Esophagus squamous epithelium (tissue), 5 donors: Measurements from ENCODE around the gene C20orf96. TPM values are rescaled to one million over a fixed set of nuclear protein-coding genes. Genes with fewer than 3 reads are reported as not detected.

Experiments used
- DNase-seq: peaks from one replicate; lab custom pipeline; 2025; lab: John Stamatoyannopoulos, UW
- H3K27ac ChIP-seq, 4 donors: fragments of 200-600 bp; sonication (generic); one replicate each; pipeline ENCODE4 v1.5.1; 2016 to 2019; ENCODE audit warnings: mild to moderate bottlenecking in 1 of 4
- H3K27me3 ChIP-seq, 4 donors: fragments of 200-600 bp; sonication (generic); 1 replicate in 3 of 4; 2 replicates in 1 of 4; pipeline versions ENCODE4 v1.5.1 to v1.6.0; 2017 to 2021; ENCODE audit warnings: antibody characterized with exemption in 1 of 4
- H3K36me3 ChIP-seq, 3 donors: fragments of 200-600 bp; sonication (generic); one replicate each; pipeline ENCODE4 v1.5.1; 2016 to 2019
- H3K4me1 ChIP-seq, 3 donors: fragments of 200-600 bp; sonication (generic); one replicate each; pipeline ENCODE4 v1.5.1; 2017 to 2019
- H3K4me3 ChIP-seq, 4 donors: fragments of 200-600 bp; sonication (generic); 1 replicate in 3 of 4; 2 replicates in 1 of 4; pipeline ENCODE4 v1.5.1; 2016 to 2019; ENCODE audit warnings: mild to moderate bottlenecking in 2 of 4, moderate library complexity in 1 of 4
- H3K9me3 ChIP-seq, 3 donors: fragments of 200-600 bp; sonication (generic); one replicate each; pipeline ENCODE4 v1.5.1; 2016 to 2019
- POLR2A ChIP-seq, 4 donors: fragments of 450-650 bp; IDR thresholded peaks; one replicate each; pipeline ENCODE4 v1.6.1; 2017; ENCODE audit warnings: antibody characterized with exemption in 4 of 4, mild to moderate bottlenecking in 4 of 4, moderate library complexity in 3 of 4
- WGBS, 2 donors: methylation state at CpG; one replicate each; pipeline ENCODE4 v1.1.5; 2018; 5-methylcytosine and 5-hydroxymethylcytosine counted together
- intact Hi-C: fragments of 100-400 bp; cut with DNase I; formaldehyde crosslinking; loops from one replicate; pipeline ENCODE4 v1.15.0; 2022
- total RNA-seq, 4 donors: library from RNA; depleted of rRNA; stranded (reverse); fragments of >200 nt; gene quantifications; one replicate each; pipeline ENCODE4 v1.1.0, GENCODE V29; 2016
- TF ChIP-seq, protein P1 (sequence below), 6 experiments: fragments of 450-650 bp in 4 of 6; fragments of 200-600 bp in 2 of 6; sonication (generic) in 2 of 6; IDR thresholded peaks; one replicate each; pipeline ENCODE4 v1.5.1; 2016 to 2019; ENCODE audit warnings: antibody characterized with exemption in 6 of 6, mild to moderate bottlenecking in 4 of 6, moderate library complexity in 4 of 6
- donor health status: DM: yes; HTN: yes; CAD: no.

Gene C20orf96
- total RNA-seq, 4 donors from 2014 or later = 0.19 to 1.1 (median 0.89) TPM

GRCh38 chr20:275791-276190 is 14.8 kb downstream of the C20orf96 start:
- H3K27me3 ChIP-seq = no peaks in the 10 kb centered on the region
- no peak for DNase-seq
- H3K9me3 ChIP-seq = no peaks in the 10 kb centered on the region
- H3K4me1 ChIP-seq = no peaks in the 10 kb centered on the region
- TF ChIP-seq, protein P1, sequence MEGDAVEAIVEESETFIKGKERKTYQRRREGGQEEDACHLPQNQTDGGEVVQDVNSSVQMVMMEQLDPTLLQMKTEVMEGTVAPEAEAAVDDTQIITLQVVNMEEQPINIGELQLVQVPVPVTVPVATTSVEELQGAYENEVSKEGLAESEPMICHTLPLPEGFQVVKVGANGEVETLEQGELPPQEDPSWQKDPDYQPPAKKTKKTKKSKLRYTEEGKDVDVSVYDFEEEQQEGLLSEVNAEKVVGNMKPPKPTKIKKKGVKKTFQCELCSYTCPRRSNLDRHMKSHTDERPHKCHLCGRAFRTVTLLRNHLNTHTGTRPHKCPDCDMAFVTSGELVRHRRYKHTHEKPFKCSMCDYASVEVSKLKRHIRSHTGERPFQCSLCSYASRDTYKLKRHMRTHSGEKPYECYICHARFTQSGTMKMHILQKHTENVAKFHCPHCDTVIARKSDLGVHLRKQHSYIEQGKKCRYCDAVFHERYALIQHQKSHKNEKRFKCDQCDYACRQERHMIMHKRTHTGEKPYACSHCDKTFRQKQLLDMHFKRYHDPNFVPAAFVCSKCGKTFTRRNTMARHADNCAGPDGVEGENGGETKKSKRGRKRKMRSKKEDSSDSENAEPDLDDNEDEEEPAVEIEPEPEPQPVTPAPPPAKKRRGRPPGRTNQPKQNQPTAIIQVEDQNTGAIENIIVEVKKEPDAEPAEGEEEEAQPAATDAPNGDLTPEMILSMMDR (IDR thresholded peaks at IDR 0.05) = no peak
- TF ChIP-seq POLR2A (IDR thresholded peaks at IDR 0.05) = no peak
- intact Hi-C loops = no loop called here
- H3K4me3 ChIP-seq = no peak overlapping the region
- H3K27ac ChIP-seq = no peak overlapping the region
- H3K36me3 ChIP-seq = peaks cover 0 to 41% (median 0%) of the 10 kb centered on the region in 3 donors
- WGBS, 2 donors = 85 to 88% methylated on average over 6 to 7 of the region's 7 CpGs

DNA sequence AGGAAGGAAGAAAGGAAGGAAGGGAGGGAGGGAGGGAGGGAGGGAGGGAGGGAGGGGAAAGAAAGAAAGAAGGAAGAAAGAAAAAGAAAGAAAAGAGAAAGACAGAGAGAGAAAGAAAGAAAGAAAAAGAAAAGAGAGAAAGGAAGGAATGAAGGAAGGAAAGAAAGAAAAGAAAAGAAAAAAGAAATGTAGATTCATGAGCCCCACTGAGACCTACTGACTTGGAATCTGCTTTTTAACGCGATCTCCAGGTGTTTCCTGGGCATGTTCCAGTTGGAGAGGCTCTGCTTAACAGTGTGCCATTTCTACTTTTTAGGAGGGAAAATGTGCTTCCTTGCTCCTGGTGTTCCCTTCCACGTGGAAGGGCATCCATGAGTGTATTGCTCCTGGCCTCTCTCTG is 16.7 kb downstream of the C20orf96 start:
- 66 to 67% methylated on average over 3 of the region's 3 CpGs for WGBS, 2 donors
- no peak for TF ChIP-seq POLR2A (IDR thresholded peaks at IDR 0.05)
- TF ChIP-seq, protein P1 (IDR thresholded peaks at IDR 0.05) = no peak
- Histone ChIP-seq H3K27ac (no peak overlapping the region), H3K36me3 (peaks cover 0 to 35% (median 0%) of the 10 kb centered on the region in 3 donors), H3K27me3 (no peaks in the 10 kb centered on the region), H3K4me1 (no peaks in the 10 kb centered on the region), H3K4me3 (no peak overlapping the region), H3K9me3 (no peaks in the 10 kb centered on the region)
- no peak for DNase-seq
- intact Hi-C loops = no loop called here

DNA sequence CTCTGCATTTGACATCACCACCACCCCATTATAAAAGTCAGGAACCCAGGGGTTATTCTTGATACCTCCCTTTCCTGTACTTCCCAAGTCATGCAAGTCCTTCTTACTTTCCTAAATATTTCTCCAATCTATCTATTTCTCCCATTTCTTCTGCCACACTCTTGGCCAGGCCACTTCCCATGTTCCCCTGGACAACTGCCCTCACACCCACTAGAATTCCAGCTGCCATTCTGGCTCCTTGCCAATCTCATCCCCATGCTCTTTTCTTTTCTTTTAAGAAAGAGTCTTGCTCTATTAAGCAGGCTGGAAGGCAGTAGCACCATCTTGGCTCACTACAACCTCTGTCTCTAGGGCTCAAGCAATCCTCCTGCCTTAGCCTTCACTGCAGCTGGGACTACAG is 17.8 kb downstream of the C20orf96 start:
- H3K9me3 ChIP-seq = no peaks in the 10 kb centered on the region
- no peak overlapping the region for H3K4me3 ChIP-seq
- intact Hi-C loops = no loop called here
- H3K27me3 ChIP-seq = no peaks in the 10 kb centered on the region
- H3K4me1 ChIP-seq = no peaks in the 10 kb centered on the region
- DNase-seq = no peak
- TF ChIP-seq POLR2A (IDR thresholded peaks at IDR 0.05) = no peak
- TF ChIP-seq, protein P1 (IDR thresholded peaks at IDR 0.05) = no peak
- H3K27ac ChIP-seq = no peak overlapping the region
- H3K36me3 ChIP-seq = peaks cover 0 to 25% (median 0%) of the 10 kb centered on the region in 3 donors

GRCh38 chr20:271528-271927 is 19.0 kb downstream of the C20orf96 start:
- no peak for DNase-seq
- peaks cover 0 to 3% (median 0%) of the 10 kb centered on the region in 4 donors for H3K27me3 ChIP-seq
- H3K27ac ChIP-seq = no peak overlapping the region
- intact Hi-C loops = no loop called here
- H3K4me1 ChIP-seq = peaks cover 2 to 8% (median 3%) of the 10 kb centered on the region in 3 donors
- H3K9me3 ChIP-seq = no peaks in the 10 kb centered on the region
- no peak overlapping the region for H3K4me3 ChIP-seq
- TF ChIP-seq, protein P1 (IDR thresholded peaks at IDR 0.05) = no peak
- TF ChIP-seq POLR2A (IDR thresholded peaks at IDR 0.05) = no peak
- peaks cover 0 to 13% (median 0%) of the 10 kb centered on the region in 3 donors for H3K36me3 ChIP-seq

- no peak overlapping the region for H3K4me3 ChIP-seq
- TF ChIP-seq, protein P1 (IDR thresholded peaks at IDR 0.05) = no peak
- no peak for TF ChIP-seq POLR2A (IDR thresholded peaks at IDR 0.05)
- peaks cover 3 to 12% (median 4%) of the 10 kb centered on the region in 3 donors for H3K4me1 ChIP-seq
- peaks cover 0 to 6% (median 0%) of the 10 kb centered on the region in 4 donors for H3K27me3 ChIP-seq
- intact Hi-C loops = no loop called here
- H3K36me3 ChIP-seq = peaks cover 0 to 9% (median 0%) of the 10 kb centered on the region in 3 donors
- no peak for DNase-seq
- no peak overlapping the region for H3K27ac ChIP-seq
- WGBS, 2 donors = 89 to 94% methylated on average over 3 of the region's 4 CpGs
- H3K9me3 ChIP-seq = no peaks in the 10 kb centered on the region
Measured at GRCh38 chr20:271069-271468, 19.5 kb downstream of the C20orf96 start.
